HG03521 (cell line): Measurements from ENCODE around the gene GRB7.
"Not testable (repeated sequence)": the region's sequence is repeated elsewhere in the genome, so short reads cannot be mapped to it uniquely, and the experiment has no call there.

Experiments used
- ATAC-seq: cut with Tn5 transposase; IDR thresholded peaks from one replicate; pipeline ENCODE4 v1.9.1; 2021; ENCODE audit warnings: mild to moderate bottlenecking, moderate library complexity; ENCODE audit not compliant: unreplicated experiment

Gene GRB7

DNA sequence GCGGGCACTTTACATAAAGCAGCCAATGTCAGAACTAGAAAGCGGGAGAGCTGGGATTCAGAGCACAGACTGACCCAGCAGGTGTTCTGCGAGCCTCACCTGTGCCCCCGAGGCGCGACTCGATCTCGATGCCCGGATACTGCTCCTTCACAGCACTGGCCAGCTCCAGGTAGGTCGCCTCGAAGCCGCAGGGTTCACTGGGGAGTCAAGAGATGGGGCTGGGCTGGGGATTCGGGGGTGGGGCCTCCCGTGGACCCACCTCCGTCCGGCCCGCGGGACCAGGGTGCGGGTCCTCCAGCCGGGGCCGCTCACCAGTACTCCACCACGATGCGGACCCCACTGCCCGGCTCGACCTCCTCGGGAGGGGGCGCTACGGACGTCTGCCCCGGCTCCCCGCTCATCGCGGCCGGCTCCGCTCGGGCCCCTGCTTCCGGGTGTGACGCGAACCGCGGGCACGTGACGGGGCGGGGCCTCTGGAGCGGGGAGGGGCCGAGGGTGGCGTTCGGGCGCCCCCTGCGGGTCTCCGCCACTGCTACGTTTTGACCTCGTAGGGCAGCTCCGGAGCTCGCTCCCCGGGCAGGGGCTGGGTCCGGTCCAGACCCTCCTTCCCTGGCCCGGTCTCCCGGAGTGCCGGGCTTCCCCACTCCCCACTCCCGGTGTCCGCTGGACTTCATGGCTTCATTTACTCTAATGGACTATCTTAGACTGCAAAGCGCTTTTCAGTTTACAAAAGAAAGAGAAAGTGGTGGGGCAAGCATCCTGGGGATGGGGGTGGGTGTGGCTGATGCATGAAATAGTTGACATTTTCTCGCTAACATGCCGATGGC lies 7.4 kb upstream of the GRB7 start, which contains the start of gene MIEN1:
TSS of gene MIEN1 (minus strand) at position 438 of the 827 bp plus-strand sequence. CDS start at position 401, 37 bp downstream.
- peak; percentile 90 for ATAC-seq

- ATAC-seq: no peak
Measured at GRCh38 chr17:39732586-39732985, 5.2 kb upstream of the GRB7 start.

GRCh38 chr17:39735882-39736281 lies 1.9 kb upstream of the GRB7 start:
- no peak for ATAC-seq

DNA sequence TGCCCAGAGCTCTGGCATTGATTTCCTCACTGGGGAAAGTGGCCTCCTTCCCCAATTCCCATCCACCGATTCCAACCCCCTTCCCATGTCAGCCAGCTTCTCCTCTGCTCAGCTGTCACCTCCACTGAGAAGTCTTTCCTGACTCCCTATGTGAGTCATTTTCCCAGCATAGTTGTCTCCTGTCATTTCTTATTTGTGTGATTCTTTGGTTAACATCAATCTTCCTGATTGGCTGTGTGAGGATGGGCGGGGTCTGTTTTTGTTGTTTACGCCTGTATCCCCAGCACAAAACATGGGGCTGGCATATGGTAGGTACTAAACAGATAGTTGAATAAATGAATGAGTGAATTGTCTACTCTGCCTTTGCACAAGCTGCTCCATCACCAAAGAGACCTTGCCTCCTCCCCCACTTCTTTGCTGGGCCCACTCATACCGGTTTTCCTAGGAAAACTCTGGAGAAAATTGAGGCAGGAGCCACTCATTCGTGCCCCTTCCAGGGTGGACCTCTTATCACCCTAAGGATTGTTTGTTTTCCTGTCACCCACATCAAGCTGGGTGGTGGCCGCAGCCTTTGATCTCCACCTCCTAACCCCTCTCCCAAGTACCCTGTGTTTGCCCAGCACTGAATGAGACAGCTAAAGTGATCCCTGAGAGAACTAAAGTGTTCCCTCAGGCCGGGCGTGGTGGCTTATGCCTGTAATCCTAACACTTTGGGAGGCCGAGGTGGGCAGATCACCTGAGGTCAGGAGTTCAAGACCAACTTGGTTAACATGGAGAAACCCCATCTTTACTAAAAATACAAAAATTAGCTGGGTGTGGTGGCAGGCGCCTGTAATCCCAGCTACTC lies 1.2 kb upstream of the GRB7 start:
- no peak for ATAC-seq

DNA sequence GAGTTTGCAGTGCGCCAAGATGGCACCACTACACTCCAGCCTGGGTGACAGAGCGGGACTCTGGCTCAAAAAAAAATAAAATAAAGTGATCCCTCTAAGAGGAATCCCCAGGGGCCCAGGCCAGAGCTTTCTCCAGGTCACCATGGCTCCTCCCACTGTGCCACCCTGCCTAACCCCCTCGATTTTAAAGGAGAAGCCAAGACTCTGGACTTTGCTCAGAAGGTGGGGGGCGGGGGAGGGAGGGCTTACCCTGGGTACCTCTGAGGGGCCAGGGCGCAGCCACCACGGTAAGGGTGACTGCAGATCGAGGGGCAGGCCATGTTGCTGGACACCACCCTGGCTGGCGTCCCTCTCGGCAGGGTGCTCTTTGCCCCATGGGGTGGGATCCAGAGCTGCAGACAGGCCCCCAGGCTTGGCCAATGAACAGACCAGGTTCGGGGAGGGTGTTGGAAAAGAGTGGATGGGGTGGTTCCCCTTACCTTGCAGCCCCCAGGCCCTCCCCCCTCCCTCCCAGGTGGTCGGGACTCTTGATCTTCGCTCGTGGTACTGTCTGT lies 455 bp upstream of the GRB7 start:
- no peak for ATAC-seq

- no peak for ATAC-seq
Measured at GRCh38 chr17:39738568-39738901, 797 bp downstream of the GRB7 start.

DNA sequence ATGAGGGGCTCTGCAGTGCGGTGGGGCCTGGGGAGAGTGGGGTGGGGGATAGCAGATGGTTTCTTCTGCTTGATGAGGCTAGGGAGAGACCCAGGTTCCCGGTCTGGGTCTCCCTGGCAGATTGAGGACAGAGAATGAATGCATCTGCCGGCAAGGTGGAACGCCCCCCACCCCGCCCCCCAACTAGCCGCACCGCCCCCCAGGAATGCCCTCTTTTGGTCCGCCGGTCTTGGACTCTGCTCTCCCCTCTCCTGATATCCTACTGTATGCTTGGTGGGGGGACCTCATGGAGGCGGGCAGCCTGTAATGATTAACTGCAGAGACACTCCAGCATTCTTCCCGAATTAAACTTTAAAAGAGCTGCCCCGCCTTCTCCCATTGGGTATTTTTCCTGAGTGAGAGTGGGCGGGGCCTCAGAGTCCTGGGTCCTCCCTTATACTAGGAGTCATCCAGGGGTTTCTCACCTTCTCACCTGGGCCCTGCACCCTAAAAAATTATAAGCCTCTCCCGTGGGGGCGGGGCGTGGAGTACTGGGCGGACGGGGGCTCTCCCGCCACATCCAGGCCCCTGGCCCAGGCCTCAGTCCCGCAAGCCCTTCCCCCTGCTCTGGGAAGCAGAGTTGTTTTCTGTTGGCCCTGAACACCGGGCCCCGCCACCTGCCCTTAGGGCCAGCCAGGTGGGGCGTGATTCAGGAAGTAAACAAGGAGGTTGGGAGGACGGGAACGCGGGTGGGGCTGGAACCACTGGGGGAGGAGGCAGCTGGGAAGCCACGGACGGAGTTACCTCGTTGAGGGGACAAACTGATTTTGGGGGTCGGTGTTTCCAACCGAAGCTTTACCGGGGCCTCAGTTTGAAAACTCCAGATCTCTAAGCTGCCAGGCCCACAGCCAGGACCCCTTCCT lies 1.5 kb downstream of the GRB7 start:
- ATAC-seq: no peak

- no peak for ATAC-seq
Measured at GRCh38 chr17:39739885-39740356, 2.2 kb downstream of the GRB7 start.

DNA sequence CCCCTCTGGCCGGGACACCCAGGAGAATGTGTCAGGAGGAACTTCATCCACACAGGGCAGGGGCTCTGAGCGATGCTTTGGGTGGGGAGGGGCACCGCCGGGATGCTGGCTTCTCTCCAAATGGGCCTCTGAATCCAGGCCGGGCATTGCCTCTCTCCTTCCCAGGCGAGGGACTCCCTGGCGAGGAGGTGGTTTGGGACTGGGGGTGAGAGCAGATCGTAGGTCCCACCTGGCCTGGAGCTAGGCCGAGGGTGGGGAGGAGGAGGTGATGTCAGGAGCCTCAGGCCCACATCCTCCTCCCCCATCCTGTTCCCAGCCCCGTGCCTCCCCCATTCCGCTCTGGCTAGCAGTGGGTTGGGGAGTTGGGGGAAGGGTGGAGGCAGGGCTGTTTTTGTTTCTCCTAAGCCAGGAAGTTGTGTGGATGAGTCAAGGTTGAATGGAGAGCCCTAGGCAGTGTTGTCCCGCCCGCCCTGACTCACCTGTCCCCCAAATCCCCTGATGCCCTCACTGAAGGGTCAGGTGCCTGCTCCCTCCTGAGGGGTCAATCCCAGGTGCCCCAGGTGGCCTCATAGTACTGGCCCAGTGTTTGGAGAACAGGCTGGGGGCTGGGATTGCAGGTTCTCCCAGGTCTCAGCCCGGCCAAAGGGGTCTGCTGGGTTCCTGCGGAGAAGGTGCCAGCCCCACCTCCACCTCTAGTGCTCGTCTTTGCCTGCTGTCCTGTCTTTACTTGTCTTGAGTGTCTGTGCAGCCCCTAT lies 2.8 kb downstream of the GRB7 start:
- ATAC-seq: no peak

DNA sequence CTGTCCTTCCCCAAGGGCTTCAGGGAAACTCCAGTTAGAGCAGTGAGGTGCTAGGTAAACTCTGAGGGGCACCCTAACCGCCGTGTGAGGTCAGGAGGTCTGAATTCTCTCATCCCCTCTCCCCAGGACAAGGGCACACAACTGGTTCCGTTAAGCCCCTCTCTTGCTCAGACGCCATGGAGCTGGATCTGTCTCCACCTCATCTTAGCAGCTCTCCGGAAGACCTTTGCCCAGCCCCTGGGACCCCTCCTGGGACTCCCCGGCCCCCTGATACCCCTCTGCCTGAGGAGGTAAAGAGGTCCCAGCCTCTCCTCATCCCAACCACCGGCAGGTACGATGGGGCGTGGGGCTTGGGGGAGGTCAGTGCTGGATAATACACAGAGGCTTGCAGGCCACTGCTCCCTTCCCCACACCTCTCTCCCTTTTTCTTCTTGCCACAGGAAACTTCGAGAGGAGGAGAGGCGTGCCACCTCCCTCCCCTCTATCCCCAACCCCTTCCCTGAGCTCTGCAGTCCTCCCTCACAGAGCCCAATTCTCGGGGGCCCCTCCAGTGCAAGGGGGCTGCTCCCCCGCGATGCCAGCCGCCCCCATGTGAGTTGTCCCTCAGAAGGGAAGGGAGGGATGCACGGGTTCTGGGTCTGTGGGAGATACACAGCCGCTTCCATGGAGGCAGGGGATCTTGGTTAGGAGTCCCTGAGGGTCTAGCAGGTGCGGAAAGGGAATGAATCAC lies 4.6 kb downstream of the GRB7 start:
- ATAC-seq: no peak

- no peak for ATAC-seq
Measured at GRCh38 chr17:39742856-39743436, 5.2 kb downstream of the GRB7 start.

DNA sequence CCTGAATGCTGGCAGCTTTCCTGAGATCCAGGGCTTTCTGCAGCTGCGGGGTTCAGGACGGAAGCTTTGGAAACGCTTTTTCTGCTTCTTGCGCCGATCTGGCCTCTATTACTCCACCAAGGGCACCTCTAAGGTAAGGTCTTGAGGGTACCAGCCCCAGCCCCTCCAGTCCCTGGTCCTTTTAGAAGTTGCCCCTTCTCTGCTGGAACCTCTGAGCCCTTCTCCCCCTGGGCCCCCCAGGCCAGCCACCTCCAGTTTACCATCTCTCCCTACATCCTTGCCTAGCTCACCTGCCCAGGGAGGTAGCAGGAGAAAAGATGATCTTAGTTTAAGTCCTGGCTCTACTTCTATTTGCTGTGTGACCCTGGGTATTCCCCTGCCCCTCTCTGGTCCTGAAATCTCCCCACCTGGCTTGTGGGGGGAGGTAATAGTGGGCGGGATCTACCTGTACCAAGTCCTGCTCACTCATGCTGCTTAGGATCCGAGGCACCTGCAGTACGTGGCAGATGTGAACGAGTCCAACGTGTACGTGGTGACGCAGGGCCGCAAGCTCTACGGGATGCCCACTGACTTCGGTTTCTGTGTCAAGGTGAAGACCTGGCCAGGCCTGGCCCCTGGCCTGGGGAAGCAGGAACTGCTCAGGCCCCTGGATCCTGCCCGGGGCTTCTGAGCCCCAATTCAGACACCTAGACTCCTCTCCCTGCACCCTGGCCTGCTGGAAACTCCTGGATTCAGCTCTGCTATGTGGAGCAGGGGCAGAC lies 6.5 kb downstream of the GRB7 start:
- ATAC-seq: no peak

DNA sequence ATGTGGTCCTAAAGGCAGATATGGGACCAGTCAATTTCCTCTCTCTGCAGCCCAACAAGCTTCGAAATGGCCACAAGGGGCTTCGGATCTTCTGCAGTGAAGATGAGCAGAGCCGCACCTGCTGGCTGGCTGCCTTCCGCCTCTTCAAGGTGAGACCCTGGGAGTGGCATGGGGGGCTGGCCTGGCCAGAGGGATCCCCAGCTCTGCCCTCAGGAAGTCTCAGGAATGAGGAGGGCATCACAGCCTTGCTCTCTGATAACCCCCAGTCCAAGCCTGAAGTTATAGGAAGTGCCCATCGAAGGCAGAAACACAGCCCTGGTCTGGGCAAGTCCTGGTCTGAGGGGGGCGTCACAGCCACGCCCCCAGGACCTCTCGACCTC lies 7.1 kb downstream of the GRB7 start:
- ATAC-seq: no peak

GRCh38 chr17:39745335-39746144 lies 7.8 kb downstream of the GRB7 start:
- ATAC-seq: no peak

- ATAC-seq: no peak
Measured at GRCh38 chr17:39746145-39746461, 8.4 kb downstream of the GRB7 start.

GRCh38 chr17:39747745-39748144 lies 10.0 kb downstream of the GRB7 start:
- no peak for ATAC-seq

- not testable (repeated sequence) for ATAC-seq
Measured at GRCh38 chr17:39748444-39749034, 10.8 kb downstream of the GRB7 start.
